Chondrocyte (in vitro differentiated cells): Measurements from ENCODE around the gene CHST6. TPM values are rescaled to one million over a fixed set of nuclear protein-coding genes. Genes with fewer than 3 reads are reported as not detected.
"Not testable (repeated sequence)": the region's sequence is repeated elsewhere in the genome, so short reads cannot be mapped to it uniquely, and the experiment has no call there.

Experiments
- DNase-seq: peaks from one replicate; pipeline ENCODE4 v3.0.0; 2021; ENCODE audit warnings: mixed read lengths, low spot score
- H3K27ac Mint-ChIP-seq: one replicate; pipeline ENCODE4 v1.8.0; 2021; ENCODE audit warnings: mild to moderate bottlenecking, moderate library complexity, mixed read lengths; ENCODE audit not compliant: unreplicated experiment
- H3K27me3 Mint-ChIP-seq: 2 replicates; pipeline ENCODE4 v1.8.0; 2021; ENCODE audit warnings: low read depth, mixed read lengths
- H3K36me3 Mint-ChIP-seq: 2 replicates; pipeline ENCODE4 v1.8.0; 2021; ENCODE audit warnings: low read depth, mixed read lengths
- H3K4me1 Mint-ChIP-seq: 2 replicates; pipeline ENCODE4 v1.8.0; 2021; ENCODE audit warnings: low read depth, mild to moderate bottlenecking, mixed read lengths
- H3K4me3 Mint-ChIP-seq: one replicate; pipeline ENCODE4 v1.8.0; 2021; ENCODE audit warnings: mild to moderate bottlenecking, moderate library complexity, mixed read lengths; ENCODE audit not compliant: unreplicated experiment
- H3K9me3 Mint-ChIP-seq: 2 replicates; pipeline ENCODE4 v1.8.0; 2021; ENCODE audit warnings: low read depth, mixed read lengths
- total RNA-seq: library from RNA; stranded (reverse); gene quantifications from 3 replicates; pipeline ENCODE4 v1.2.1, GENCODE V29; 2021
- TF ChIP-seq, protein P1 (sequence below): fragments of 200-600 bp; sonication (generic); IDR thresholded peaks from 2 replicates; pipeline ENCODE4 v1.5.0; 2021; ENCODE audit warnings: antibody characterized with exemption, mild to moderate bottlenecking, moderate library complexity

Gene CHST6
- total RNA-seq, 1 donor from 2014 or later: 7.1 TPM

DNA sequence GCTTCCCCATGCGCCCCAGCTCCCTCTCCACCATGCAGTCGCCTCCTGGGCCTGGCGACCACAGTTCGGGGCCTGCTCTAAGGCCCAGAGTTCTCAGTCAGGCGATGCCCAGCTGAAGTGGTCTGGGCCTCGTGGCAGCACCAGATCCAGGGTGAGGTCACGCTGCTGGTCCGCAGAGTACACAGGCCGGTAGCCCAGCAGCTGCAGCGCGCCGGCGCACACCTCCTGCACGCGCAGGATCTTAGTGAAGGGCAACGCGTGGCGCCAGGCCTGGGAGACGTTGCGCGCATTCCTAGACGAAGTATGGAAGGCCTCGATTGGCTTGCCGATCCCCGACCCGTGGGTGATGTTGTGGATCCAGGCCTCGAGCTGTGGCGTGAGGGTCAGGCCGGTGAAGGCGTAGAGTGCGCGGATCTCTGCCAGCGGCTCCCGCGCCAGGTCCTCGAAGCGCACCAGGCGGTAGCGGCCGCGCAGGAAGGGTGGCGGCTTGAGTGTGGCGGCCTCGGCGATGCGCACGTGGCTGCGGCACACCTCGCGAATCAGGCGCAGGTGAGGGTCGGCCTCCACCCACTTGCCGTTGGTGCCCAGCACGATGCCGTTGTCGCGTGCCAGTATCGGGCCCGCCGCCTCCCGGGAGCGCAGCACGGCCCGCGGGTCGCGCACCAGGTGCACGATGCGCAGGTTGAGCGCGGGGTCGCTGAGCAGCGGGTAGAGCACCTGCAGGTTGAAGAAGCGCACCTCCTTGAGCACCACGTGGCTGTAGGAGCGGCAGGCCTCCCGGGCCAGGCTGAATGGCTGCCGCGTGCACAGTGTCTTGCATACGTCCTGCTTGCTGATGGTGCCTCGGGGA lies 34.0 kb upstream of the CHST6 start:
- H3K4me1 Mint-ChIP-seq: no peaks in the 10 kb centered on the region
- H3K9me3 Mint-ChIP-seq: no peaks in the 10 kb centered on the region

DNA sequence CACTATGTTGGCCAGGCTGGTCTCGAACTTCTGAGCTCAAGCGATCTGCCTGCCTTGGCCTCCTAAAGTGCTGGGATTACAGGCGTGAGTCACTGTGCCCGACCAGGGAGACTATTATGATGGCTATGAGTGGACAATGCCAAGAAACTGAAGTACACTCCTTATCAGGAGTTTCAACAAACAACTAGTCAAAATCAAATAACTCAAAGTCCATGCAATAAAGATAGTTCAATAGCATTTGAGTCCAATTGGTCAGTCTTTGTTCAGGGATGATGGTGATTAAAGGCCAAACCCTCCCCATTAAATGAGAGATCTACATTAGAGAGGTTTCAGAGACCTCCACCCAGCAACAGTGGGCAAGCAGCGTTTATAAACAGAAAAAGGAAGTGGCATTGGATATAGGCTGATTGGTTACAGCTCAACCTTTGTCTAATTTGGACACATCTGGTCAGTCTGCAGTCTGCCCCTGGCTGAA lies 32.6 kb upstream of the CHST6 start:
- TF ChIP-seq, protein P1, sequence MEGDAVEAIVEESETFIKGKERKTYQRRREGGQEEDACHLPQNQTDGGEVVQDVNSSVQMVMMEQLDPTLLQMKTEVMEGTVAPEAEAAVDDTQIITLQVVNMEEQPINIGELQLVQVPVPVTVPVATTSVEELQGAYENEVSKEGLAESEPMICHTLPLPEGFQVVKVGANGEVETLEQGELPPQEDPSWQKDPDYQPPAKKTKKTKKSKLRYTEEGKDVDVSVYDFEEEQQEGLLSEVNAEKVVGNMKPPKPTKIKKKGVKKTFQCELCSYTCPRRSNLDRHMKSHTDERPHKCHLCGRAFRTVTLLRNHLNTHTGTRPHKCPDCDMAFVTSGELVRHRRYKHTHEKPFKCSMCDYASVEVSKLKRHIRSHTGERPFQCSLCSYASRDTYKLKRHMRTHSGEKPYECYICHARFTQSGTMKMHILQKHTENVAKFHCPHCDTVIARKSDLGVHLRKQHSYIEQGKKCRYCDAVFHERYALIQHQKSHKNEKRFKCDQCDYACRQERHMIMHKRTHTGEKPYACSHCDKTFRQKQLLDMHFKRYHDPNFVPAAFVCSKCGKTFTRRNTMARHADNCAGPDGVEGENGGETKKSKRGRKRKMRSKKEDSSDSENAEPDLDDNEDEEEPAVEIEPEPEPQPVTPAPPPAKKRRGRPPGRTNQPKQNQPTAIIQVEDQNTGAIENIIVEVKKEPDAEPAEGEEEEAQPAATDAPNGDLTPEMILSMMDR: no peak
- DNase-seq: no peak
- H3K36me3 Mint-ChIP-seq: no peaks in the 10 kb centered on the region
- H3K9me3 Mint-ChIP-seq: no peaks in the 10 kb centered on the region
- no peak overlapping the region for H3K4me3 Mint-ChIP-seq
- no peaks in the 10 kb centered on the region for H3K4me1 Mint-ChIP-seq
- H3K27me3 Mint-ChIP-seq: no peaks in the 10 kb centered on the region
- no peak overlapping the region for H3K27ac Mint-ChIP-seq

More for the DNA sequence above, 34.0 kb upstream of the CHST6 start:
- H3K27me3 Mint-ChIP-seq: no peaks in the 10 kb centered on the region
- H3K36me3 Mint-ChIP-seq: no peaks in the 10 kb centered on the region
- TF ChIP-seq, protein P1: no peak
- H3K4me3 Mint-ChIP-seq: no peak overlapping the region
- H3K27ac Mint-ChIP-seq: no peak overlapping the region
- peak; percentile 93 for DNase-seq

DNA sequence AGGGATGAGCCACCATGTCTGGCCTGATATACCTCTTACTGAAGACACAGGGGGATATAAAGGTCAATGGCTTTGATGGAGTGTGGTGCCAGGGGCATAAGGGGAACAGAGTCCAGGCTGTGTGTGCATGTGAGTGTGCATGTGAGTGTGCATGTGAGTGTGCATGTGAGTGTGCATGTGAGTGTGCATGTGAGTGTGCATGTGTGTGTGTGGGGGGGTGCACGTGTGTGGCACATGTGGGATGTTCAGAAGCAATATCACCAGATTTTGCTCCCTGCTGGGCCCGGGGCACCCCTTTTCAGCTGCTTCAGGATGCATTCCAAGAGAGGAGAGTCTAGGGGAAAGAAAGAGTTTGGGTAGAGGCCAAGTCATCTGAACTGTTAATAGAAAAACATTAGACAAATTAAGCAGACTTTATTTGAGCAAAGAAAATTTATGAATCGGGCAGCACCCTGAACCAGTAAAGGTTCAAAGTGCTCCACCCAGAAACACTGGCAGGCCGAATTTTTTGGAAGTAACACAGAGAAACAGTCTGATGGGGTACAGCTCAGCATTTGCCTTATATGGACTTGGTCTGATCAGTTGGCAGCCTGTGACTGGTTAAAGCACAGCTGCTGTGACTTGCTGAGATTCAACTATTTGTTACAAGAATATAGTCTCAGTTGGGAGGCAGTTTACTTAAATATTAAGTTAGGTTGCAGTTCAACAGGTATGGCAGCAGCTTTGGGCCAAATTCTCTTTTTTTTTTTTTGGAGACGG lies 31.0 kb upstream of the CHST6 start:
- Mint-ChIP-seq H3K36me3 (no peaks in the 10 kb centered on the region), H3K4me1 (no peaks in the 10 kb centered on the region), H3K27ac (no peak overlapping the region), H3K4me3 (no peak overlapping the region), H3K27me3 (no peaks in the 10 kb centered on the region), H3K9me3 (no peaks in the 10 kb centered on the region)
- DNase-seq: peak; percentile 53
- TF ChIP-seq, protein P1: no peak

DNA sequence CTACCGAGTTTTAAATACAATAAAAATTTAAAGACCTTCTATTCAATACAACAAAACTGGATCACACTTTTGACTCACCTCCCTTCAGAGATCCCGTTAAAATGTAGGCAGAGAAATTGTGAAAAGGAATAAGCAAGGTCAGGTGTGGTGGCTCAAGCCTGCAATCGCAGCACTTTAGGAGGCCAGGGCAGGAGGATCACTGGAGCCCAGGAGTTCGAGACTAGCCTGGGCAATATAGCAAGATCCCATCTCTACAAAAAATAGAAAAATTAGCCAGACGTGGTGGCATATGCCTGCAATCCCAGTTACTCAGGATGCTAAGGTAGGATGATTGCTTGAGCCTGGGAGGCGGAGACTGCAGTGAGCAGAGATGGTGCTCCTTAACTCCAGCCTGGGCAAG lies 23.9 kb upstream of the CHST6 start:
- Mint-ChIP-seq H3K4me1 (peaks cover 10% of the 10 kb centered on the region), H3K36me3 (no peaks in the 10 kb centered on the region), H3K27me3 (no peaks in the 10 kb centered on the region), H3K9me3 (no peaks in the 10 kb centered on the region), H3K27ac (no peak overlapping the region), H3K4me3 (no peak overlapping the region)
- TF ChIP-seq, protein P1: no peak
- no peak for DNase-seq

DNA sequence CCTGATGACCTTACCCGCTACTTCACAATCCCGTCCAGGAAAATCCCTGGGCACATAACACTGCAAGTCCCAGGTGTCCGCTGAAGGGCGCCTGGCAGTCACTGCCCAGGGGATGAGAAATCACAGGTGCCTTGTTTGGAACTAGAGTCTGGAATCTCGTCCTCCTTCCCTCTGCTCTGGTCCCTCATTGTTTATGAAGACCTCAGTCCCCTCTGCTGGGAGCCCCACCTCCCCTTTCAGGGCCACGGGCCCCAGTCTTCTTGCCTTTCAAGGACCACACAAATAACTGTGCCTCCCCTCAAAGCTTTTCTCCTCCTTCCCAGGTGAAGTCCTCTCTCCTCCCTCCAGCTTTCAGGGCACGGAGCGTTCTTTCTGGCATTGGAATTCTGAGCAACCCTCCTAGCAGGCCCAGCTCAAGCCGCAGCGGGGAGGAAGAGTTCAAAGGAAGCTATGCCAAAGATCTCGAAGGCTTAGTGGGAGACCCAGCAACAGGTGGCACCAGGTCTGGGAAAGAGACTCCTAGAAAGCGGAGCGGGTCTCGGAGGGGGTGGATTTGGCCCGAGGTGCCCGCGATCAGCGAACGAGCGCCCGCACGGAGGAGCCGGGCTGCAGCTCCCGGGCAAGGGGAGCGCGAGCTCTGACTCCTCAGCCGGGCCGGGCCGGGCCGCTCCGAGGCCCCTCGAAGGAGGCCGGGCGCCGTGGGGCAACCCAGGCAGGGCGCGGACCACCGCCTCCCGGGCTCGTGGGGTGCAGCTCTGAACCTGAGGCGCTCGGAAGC lies 21.1 kb upstream of the CHST6 start:
- H3K4me1 Mint-ChIP-seq: peaks cover 10% of the 10 kb centered on the region
- H3K4me3 Mint-ChIP-seq: peak overlapping the region; percentile 75
- not testable (repeated sequence) for H3K9me3 Mint-ChIP-seq, H3K27me3 Mint-ChIP-seq, H3K36me3 Mint-ChIP-seq, DNase-seq
- H3K27ac Mint-ChIP-seq: peak overlapping the region; percentile 74
